Esophagus muscularis mucosa (tissue), 4 donors: ENCODE data around the gene CCR6. TPM values are rescaled to one million over a fixed set of nuclear protein-coding genes. Genes with fewer than 3 reads are reported as not detected.

Source experiments
- DNase-seq: peaks from one replicate; pipeline ENCODE4 v3.0.0-alpha.2; 2017; ENCODE audit errors: extremely low spot score
- H3K27ac ChIP-seq, 4 donors: fragments of 200-600 bp; sonication (generic); replicated peaks in 1 of 4; 1 replicate in 3 of 4; 2 replicates in 1 of 4; pipeline ENCODE4 v1.5.1; 2016 to 2019; ENCODE audit warnings: mild to moderate bottlenecking in 1 of 4
- H3K27me3 ChIP-seq, 4 donors: fragments of 200-600 bp; sonication (generic); one replicate each; pipeline versions ENCODE4 v1.5.1 to v1.6.0; 2016 to 2019
- H3K36me3 ChIP-seq, 4 donors: fragments of 200-600 bp; sonication (generic); one replicate each; pipeline ENCODE4 v1.5.1; 2016 to 2019
- H3K4me1 ChIP-seq, 4 donors: fragments of 200-600 bp; sonication (generic); one replicate each; pipeline ENCODE4 v1.5.1; 2016 to 2019
- H3K4me3 ChIP-seq, 4 donors: fragments of 200-600 bp; sonication (generic); 1 replicate in 2 of 4; 2 replicates in 2 of 4; pipeline ENCODE4 v1.5.1; 2016 to 2019; ENCODE audit warnings: mild to moderate bottlenecking in 4 of 4, moderate library complexity in 1 of 4
- H3K9me3 ChIP-seq, 4 donors: fragments of 200-600 bp; sonication (generic); 1 replicate in 3 of 4; 2 replicates in 1 of 4; pipeline ENCODE4 v1.5.1; 2016 to 2019
- CTCF ChIP-seq, 3 experiments: fragments of 200-600 bp in 2 of 3; fragments of 450-650 bp in 1 of 3; sonication (generic) in 2 of 3; IDR thresholded peaks; one replicate each; pipeline ENCODE4 v1.5.1; 2017 to 2019; ENCODE audit warnings: antibody characterized with exemption in 3 of 3, mild to moderate bottlenecking in 2 of 3, moderate library complexity in 1 of 3
- EP300 ChIP-seq: sonication (generic); formaldehyde crosslinking; IDR thresholded peaks from one replicate; pipeline ENCODE4 v1.6.1; 2017; ENCODE audit warnings: antibody characterized with exemption
- POLR2A ChIP-seq: fragments of 450-650 bp; IDR thresholded peaks from one replicate; pipeline ENCODE4 v1.6.1; 2017; ENCODE audit warnings: antibody characterized with exemption, moderate library complexity, mild to moderate bottlenecking, low read depth
- POLR2AphosphoS5 ChIP-seq, 2 donors: sonication (generic); formaldehyde crosslinking; IDR thresholded peaks; one replicate each; pipeline ENCODE4 v1.6.1; 2017; ENCODE audit warnings: antibody characterized with exemption in 2 of 2
- WGBS: methylation state at CpG from one replicate; pipeline ENCODE4 v1.1.5; 2018; 5-methylcytosine and 5-hydroxymethylcytosine counted together
- intact Hi-C: fragments of 100-400 bp; cut with DNase I; formaldehyde crosslinking; loops from one replicate; pipeline ENCODE4 v1.15.1; 2023
- total RNA-seq, 4 donors: library from RNA; depleted of rRNA; stranded (reverse); fragments of >200 nt; gene quantifications; one replicate each; pipeline versions ENCODE4 v1.1.0 to v1.2.1, GENCODE V29; 2016

The CCR6 gene
- total RNA-seq, 4 donors from 2014 or later: not detected

GRCh38 chr6:167113935-167114910 is 8.7 kb upstream of the CCR6 start:
- H3K4me3 ChIP-seq: no peak overlapping the region
- no peak overlapping the region for H3K27ac ChIP-seq
- H3K27me3 ChIP-seq: no peaks in the 10 kb centered on the region
- no peaks in the 10 kb centered on the region for H3K36me3 ChIP-seq
- 81% methylated on average over 23 of the region's 25 CpGs for WGBS
- peaks cover 0 to 28% (median 14%) of the 10 kb centered on the region in 4 donors for H3K4me1 ChIP-seq
- DNase-seq: no peak
- intact Hi-C loops: no loop called here
- TF ChIP-seq EP300 (no peak), CTCF (IDR thresholded peaks at IDR 0.05) (no peak), POLR2A (no peak), POLR2AphosphoS5 (IDR thresholded peaks at IDR 0.05) (no peak)
- no peaks in the 10 kb centered on the region for H3K9me3 ChIP-seq

GRCh38 chr6:167115054-167115453 is 7.8 kb upstream of the CCR6 start:
- TF ChIP-seq POLR2A (no peak), POLR2AphosphoS5 (IDR thresholded peaks at IDR 0.05) (no peak), EP300 (no peak), CTCF (IDR thresholded peaks at IDR 0.05) (no peak)
- peaks cover 0 to 36% (median 16%) of the 10 kb centered on the region in 4 donors for H3K4me1 ChIP-seq
- no peak for DNase-seq
- H3K36me3 ChIP-seq: no peaks in the 10 kb centered on the region
- H3K9me3 ChIP-seq: no peaks in the 10 kb centered on the region
- WGBS: 81% methylated on average over 10 of the region's 10 CpGs
- no peak overlapping the region for H3K27ac ChIP-seq
- intact Hi-C loops: no loop called here
- no peaks in the 10 kb centered on the region for H3K27me3 ChIP-seq
- no peak overlapping the region for H3K4me3 ChIP-seq

GRCh38 chr6:167116109-167116837 is 6.6 kb upstream of the CCR6 start:
- Histone ChIP-seq H3K9me3 (no peaks in the 10 kb centered on the region), H3K4me3 (peak overlapping the region; percentile 15 to 35 (median 30)), H3K4me1 (peaks cover 0 to 48% (median 27%) of the 10 kb centered on the region in 4 donors), H3K27me3 (no peaks in the 10 kb centered on the region), H3K27ac (peak overlapping the region; percentile 40 to 76 (median 61)), H3K36me3 (no peaks in the 10 kb centered on the region)
- intact Hi-C loops: no loop called here
- TF ChIP-seq POLR2AphosphoS5 (IDR thresholded peaks at IDR 0.05) (peak; percentile 31 to 73), EP300 (no peak), POLR2A (no peak), CTCF (IDR thresholded peaks at IDR 0.05) (peak in 1 of 3 experiments; percentile 1)
- 43% methylated on average over 25 of the region's 25 CpGs for WGBS
- DNase-seq: no peak

- intact Hi-C loops: no loop called here
- WGBS: 84% methylated on average over 10 of the region's 14 CpGs
- TF ChIP-seq CTCF (IDR thresholded peaks at IDR 0.05) (no peak), EP300 (no peak), POLR2A (no peak), POLR2AphosphoS5 (IDR thresholded peaks at IDR 0.05) (no peak)
- no peaks in the 10 kb centered on the region for H3K9me3 ChIP-seq
- no peaks in the 10 kb centered on the region for H3K27me3 ChIP-seq
- peak overlapping the region in 2 of 4 donors; percentile 70 to 76 for H3K27ac ChIP-seq
- no peaks in the 10 kb centered on the region for H3K36me3 ChIP-seq
- no peak overlapping the region for H3K4me3 ChIP-seq
- no peak for DNase-seq
- peaks cover 0 to 50% (median 27%) of the 10 kb centered on the region in 4 donors for H3K4me1 ChIP-seq
Measured at GRCh38 chr6:167116838-167117228, 6.1 kb upstream of the CCR6 start.
